NCI-H187 treated with DMSO at 0.1 percent for 48 hours (cell line): ENCODE data around the gene CLCA2.

Experiments
- DNase-seq: peaks from one replicate; lab custom pipeline; 2025; lab: John Stamatoyannopoulos, UW

The CLCA2 gene

DNA sequence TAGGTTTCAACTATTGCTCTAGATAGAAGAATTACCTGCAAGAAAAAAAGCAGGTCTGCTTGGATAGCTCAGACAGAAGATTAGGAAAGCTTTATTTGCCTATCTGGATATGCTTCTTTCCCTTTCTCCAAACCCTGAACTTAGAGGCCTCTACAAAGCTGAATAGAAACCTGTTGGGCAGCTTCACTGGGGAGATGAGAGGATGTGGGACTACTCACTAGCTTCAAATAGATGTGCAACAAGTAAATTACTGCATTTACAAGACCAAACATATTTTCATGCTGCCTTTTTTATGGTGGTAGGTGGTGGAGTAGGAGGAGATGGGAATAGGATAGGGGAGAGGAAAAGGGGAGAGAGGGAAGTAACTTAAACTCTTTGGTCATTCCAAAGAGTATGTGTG lies 6.4 kb downstream of the CLCA2 start:
- no peak for DNase-seq

DNA sequence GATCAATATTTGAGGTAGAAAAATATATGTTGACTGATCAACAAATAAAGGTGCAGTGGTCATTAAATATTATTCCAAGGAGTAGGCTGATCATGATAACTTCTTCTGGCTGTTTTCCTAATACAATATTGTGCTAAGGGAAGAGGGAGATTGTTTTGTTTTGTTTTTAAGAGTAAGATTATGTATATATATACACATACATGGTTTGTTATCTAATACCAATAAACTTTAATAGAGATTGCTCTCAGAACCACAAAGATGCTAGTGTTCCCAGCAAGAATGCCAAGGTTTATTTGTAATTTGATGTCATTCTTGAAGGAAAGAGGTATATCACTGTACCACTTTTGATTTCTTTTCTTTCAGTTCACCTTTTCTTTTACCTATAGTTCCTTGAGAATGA lies 10.1 kb downstream of the CLCA2 start:
- DNase-seq, result no peak

DNA sequence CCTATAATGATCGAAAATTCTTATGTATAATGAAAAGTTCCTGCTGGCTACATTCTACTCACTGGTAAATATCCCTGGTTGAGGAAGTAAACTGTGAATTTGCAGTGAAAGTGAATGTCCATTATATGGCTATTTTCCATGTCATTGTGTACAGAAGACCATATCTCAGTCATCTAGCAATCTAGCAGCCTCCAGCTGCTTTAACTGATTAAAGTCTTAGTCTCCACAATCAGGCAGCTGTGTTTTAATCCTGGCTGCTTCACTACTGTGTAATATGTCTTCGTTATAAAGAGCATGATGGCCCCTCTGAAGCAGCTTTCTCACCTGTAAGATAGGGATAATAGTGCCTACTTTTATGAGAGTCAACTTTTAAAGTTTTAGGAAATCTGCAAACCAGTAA lies 11.4 kb downstream of the CLCA2 start:
- DNase-seq, result no peak

DNA sequence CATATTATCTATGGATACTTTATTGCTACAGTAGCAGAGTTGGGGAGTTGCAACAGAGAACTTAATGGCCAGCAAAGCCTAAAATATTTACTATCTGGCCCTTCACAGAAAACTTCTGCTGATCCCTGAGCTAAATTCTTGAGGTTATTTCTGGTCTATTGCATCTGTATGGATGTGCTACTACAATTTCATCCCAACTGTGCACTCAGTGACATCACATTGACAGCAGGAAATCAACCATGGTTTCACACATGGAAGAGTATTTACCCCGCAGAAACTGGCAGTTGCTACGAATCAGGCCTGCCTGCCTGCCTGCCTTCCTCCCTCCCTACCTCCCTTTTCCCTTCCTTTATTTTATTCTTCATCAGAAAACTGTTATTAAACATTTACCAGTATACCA lies 12.1 kb downstream of the CLCA2 start:
- DNase-seq, result peak; percentile 30

DNA sequence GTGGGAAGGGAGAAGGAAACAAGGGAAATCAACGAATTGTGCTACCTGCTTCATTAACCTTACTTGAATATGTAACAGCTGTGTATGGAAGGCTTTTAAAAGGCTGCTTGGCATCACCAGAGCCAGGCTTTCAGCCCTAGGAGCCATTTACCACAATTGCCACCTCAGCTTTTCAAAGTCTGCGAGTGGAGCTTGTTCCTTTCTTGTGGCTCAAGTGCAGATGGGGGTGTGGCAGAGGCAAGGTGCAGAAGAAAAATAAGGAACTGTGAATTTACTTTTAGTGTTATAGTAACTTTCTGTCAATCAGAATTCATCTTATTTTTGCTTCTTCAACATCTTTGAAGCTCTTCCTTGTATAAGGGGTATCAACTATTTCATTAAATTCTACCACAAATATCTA lies 17.6 kb downstream of the CLCA2 start:
- DNase-seq, result no peak

DNA sequence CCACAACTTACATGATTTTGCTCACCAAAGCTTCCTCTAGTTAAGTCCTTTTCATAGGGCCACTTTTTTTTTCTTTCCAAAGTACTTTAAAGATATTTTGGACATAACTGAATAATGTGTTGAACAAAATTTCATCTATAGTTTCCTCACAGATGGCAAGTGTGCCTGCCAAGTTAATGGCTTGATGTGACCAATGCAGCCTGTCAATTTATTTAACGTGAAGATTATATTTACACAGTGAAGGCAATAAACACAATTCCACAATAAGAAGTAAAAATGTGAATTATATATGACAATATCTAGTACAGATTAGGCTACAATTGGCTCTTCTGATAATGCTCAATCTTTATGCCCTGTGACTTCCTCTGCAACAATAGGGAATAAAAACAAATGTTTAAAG lies 18.0 kb downstream of the CLCA2 start:
- no peak for DNase-seq

DNA sequence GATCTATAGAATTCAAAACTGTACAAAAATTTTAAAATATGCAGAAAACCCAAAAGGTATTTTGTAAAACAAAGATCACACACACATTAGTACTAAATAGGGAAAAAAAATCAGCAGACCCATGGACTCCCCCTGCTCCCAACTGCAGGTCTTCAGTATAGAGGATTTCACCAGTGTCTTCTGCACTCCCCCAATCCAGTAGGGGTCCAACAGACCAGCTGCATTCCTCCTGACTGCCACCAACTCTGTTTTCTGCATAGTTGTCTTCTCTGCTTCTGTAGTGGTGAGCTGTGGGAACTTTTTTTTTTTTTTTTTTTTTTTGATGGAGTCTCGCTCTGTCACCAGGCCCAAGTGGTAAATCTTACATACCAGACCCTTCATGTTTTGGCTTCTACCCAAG lies 21.9 kb downstream of the CLCA2 start:
- DNase-seq, result no peak

DNA sequence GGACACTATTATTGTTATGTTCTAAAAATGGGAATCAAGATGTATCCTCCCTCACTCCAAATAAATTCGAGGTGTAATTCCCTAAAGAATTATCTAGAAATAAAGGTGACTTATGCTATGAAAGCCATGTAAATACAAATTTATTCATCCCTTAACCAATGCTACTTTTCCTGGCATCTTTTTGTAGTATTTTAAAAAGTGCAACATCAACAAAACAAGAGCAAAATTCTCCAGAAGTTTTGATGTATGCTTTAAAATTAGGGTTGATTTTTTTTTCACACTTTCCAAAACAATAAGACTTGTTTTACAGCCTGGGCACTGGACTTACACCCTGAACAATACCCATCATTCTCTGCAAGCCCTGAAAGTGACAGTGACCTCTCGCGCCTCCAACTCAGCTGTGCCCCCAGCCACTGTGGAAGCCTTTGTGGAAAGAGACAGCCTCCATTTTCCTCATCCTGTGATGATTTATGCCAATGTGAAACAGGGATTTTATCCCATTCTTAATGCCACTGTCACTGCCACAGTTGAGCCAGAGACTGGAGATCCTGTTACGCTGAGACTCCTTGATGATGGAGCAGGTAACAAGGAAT lies 23.3 kb downstream of the CLCA2 start:
- DNase-seq, result no peak

DNA sequence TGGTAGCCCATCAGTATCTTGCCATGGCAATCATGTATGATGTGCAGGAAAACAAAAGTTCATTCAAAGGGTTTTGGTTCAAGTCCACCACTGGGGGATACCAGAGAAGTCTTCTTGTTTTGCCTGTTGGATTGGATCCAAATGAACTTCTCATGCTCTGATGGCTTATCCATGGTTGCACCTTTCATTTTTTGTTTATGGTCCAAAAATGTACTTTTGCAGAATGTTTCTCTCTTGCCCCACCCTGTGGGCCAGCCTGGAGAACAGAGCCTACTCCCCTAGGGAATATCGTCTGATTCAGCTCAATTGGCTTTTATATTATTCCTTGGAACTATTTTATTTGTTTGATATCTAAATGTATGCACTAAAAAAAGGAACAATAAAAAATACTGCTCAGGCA lies 24.7 kb downstream of the CLCA2 start:
- DNase-seq, result no peak

DNA sequence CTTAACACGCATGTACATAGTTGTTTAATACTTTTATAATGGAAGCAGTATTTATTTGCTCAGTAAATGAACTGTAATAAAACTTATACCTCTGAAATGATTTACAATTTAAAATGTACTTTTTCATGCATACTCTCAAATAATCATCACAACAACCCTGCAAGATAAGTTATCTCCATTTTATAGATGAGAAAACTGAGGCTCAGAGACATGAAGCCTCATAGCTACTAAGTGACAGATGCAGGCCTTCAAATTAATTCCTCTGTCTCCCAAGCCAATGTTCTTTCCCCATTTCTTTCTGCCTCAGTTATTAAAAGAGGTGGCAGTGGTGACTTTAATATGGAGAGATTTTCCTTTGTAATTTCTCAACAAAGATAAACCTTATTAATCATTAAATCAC lies 25.1 kb downstream of the CLCA2 start:
- DNase-seq, result no peak

DNA sequence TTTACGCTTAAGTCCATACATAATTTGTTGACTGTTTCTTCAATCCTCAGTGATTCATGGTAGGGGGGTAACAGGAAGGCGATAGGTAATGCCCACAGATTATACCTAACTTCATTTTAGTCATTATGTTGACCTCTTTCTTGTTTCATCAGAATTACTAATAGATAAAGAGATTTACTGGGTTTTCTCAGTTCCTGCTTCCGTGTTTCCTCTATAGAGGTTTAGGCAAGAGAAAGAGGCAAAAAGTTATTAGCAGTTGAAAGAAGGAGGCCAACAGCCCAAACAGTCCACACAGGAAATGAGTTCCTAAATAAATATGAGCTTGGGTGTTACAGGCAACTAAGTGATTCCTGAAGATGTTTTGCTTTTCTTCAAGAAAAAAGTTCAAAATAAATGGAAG lies 26.9 kb downstream of the CLCA2 start:
- no peak for DNase-seq

DNA sequence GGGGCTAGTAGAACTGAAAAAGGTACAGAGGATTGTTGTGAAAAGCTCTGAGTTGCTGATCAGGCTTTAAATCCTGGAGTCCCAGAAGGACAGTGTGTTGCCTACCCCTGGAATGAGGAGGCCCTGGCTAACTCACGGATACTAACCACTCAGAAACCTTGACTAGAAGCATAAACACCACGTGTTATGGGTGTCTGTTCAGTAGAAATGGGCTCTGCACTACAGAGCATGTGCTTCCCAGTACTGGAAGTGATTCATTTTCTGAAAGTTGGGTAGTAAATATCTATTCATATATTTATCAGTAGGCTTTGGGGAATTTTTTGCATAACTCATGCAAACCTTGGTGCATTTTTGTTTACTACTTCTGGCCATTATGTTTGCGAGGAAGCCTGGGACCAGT lies 29.7 kb downstream of the CLCA2 start:
- DNase-seq, result no peak

DNA sequence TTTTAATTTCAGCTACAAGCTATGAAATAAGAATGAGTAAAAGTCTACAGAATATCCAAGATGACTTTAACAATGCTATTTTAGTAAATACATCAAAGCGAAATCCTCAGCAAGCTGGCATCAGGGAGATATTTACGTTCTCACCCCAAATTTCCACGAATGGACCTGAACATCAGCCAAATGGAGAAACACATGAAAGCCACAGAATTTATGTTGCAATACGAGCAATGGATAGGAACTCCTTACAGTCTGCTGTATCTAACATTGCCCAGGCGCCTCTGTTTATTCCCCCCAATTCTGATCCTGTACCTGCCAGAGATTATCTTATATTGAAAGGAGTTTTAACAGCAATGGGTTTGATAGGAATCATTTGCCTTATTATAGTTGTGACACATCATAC lies 31.1 kb downstream of the CLCA2 start:
- no peak for DNase-seq

DNA sequence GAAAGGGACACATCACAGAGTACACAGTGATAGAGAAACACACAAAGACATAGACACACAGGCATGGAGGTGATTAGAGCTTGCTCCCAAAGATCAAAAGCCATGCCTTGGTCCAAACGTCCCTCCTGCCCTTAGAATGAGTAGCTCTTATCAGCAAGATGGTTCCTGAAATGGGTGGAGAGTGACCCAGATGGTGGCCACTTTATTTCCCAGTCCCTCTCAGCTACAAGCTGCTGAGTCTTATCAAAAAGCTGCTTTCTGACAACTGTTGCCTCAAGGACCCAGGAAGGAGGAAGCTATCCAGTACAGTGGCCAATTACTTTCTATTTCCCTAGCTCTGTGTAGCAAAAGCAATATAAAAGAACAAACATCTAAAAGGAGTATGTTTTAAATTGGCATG lies 37.0 kb downstream of the CLCA2 start:
- no peak for DNase-seq

DNA sequence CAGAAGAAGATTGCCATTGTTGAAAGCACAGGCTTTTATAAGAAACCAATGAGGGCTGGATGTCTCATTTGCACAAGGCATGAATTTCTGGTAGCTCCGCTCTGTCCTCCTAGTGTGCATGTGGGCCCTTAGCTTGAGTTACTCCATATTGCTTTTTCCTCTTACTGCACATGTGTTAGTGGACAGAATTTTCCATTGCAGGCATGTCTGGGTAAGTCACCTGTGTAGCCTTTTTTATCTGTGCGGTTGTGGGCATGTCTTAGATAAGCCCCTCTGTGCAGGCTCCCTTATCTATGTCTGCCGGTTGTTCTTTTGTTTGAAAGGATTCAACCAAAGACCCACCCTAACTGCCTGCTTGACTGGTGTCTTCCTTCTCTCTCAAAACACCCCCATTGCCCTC lies 37.5 kb downstream of the CLCA2 start:
- DNase-seq, result no peak

DNA sequence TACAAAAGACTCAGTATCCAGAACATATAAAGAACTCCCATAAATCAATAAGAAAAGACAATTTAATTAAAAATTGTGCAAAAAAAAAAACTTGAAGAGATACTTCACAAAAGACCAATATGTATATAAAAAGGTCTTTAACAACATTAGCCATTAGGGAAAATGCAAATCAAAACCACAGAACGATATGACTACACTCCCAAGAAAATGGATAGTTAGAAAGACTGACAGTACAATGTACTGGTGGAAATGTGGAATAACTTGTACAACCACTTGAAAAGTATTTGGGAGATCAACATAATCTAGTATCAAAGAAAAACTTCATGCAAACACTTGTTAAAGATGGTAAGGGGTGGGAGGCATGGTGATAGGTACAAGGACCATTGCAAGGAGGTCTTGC lies 40.8 kb downstream of the CLCA2 start:
- no peak for DNase-seq

DNA sequence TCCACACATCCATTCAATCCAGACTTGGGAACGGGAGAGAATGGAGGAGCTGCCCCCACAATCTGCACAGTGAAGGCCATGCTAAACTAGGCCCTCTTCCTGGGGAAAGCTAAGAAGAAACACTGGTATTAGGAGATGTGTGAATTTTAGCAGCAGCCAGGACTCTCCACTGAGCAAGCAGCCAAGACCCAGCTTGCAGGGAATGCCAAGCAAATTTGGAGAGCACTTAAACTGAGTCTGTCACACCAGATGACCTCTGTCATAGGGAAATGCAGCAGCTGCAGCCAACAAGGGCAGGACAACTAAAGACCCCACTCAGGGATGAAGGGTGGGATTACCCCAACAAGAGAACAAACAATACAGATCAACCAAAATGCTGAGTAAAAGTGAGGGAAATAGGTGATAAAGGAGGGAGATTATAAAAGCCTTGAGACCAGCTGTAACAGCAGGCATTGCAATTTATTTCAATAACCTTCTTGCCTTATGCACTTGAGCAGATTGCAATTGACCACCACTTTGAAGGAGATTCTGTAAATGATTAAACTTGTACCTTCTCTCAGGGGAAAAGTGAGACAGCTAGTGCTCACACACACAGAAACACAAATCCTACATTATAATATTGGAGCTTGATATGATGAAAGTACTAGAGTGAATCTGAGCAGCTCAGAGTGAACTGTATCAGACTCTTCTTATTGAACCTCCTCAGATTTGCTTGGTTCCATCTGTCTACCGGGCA lies 42.3 kb downstream of the CLCA2 start:
- DNase-seq, result no peak

DNA sequence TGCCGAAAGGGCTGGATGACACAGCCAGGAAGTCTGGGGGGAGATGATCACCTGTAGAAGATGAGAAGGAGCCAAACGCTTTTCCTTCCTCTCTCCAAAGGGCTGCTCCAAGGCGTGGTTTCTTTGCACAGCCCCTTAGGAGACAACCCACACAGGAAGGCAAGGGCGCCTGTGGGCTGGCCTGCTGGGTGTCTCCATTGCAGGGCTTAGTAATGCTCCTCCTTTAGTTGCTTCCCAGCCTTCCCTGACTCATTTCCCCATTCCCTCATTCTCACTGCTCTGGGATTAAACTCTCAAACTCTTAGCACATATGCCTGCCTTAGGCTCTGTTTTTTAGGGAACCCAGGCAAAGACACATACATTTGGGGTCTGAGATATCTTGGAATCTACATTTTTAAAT lies 43.0 kb downstream of the CLCA2 start:
- DNase-seq, result no peak

DNA sequence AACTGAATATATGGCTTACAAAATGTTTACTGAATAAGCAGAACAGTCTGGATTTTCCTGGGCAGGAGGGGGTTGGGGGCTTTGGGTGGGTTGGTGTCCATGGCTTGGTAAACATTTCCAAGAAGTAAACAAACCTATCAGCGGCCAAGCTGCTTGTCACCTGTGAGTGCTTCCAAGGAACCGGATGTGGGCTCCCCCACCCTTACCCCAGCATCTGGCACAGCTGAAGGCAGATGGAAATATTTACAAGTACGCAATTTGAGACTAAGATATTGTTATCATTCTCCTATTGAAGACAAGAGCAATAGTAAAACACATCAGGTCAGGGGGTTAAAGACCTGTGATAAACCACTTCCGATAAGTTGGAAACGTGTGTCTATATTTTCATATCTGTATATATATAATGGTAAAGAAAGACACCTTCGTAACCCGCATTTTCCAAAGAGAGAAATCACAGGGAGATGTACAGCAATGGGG lies 44.6 kb downstream of the CLCA2 start, which contains the start of gene CLCA1:
Gene CLCA1 (plus strand): TSS at position 427 of the 477 bp plus-strand sequence. CDS start 45 bp downstream, at position 472.
- DNase-seq, result no peak

DNA sequence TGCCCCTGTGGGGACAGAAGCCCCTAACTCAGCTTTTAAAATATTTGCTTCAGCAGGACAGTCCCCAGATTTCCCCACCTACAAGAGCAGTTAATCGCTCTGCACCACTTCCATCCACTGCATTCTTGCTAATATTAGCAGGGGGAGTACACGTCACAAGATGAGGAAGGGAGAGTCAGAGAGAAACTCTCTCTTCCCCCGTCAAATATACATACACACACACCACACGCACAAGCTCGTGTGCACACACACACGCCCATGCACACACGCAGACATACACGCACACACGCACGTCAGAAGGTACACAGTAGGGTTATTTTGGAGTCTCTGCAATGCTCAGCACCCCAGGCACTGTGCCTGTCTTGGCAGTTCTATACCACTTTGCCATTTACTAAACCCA lies 46.9 kb downstream of the CLCA2 start:
- DNase-seq, result no peak

DNA sequence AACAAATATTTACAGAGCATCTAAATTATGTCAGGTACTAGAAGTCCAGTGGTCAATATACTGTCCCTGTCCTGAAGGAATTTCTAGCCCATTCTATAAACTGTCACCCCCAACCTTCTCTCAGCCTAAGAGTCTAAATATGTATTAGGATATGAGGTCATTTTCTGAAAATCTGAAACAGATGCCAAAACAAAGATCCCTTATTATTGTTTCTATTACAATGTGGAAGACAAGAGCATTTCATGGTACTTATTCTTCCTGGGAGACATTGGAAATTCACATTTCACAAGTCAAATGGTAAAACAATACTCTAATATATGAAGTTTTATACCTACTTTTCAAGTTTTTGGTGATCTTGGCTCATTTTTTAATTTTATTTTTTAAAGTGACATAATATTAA lies 47.3 kb downstream of the CLCA2 start:
- DNase-seq, result no peak

DNA sequence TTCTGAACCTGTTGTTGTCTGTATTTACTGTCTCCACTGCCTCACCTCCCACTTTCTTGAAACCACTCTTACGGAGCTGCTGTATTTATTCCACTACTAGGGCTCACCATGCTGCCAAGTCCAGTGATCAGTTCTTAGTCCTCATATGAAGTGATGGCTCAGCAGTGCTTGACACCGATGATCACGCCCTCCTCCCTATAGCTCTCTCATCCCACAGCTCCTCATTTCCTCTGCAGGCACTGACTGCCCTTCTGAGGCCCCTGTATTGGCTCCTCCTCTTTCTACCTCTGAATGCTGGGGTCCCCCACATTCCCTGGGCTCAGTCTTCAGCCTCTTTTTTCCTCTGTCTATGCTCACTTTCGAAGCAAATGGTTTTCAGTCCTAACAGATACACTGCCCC lies 48.2 kb downstream of the CLCA2 start:
- no peak for DNase-seq

DNA sequence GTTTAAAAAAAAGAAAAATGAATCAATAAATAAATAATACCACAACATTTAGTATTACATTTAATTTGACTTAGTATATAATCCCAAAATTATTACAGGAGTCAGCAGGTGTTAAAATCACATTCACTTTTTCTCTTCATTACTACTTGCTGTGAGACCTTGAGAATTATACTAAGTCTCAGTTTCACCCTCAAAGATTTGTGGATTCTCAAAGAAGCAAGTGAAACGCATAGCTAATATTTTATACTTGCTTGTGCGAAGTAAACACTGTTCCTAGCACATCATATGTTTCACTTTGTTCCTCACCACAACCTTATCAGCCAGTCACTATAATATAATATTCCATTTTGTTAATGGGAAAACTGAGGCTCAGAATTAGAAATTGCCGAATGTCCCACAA lies 48.8 kb downstream of the CLCA2 start:
- DNase-seq, result no peak

DNA sequence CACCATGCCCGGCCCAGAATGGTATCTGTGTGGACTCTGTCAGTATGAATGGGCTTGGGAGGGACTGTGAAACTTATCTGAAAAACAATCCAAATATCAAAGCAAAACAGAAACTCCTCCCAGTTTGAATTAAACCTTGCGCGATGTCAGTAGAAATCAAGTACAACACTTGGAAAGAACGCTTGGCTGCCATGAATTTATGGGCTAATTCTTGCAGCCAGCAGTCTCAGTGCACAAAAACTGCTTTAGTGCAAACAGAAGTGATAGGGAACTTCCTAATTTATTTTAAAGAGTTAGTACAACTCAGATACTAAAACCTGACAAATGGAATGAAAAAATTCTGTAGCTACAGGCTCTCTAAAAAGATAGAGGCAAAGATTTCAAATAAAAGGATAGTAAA lies 53.3 kb downstream of the CLCA2 start:
- DNase-seq, result no peak
